Parathyroid adenoma (tissue), 2 donors: Measurements from ENCODE around the gene UACA.

Experiments
- H2AFZ ChIP-seq: fragments of 300-600 bp; sonication (generic); one replicate; pipeline ENCODE4 v1.7.0; 2017; ENCODE audit warnings: antibody characterized with exemption, mild to moderate bottlenecking
- H3K27ac ChIP-seq: fragments of 300-600 bp; sonication (generic); one replicate; pipeline ENCODE4 v1.7.0; 2017
- H3K27me3 ChIP-seq: fragments of 300-600 bp; sonication (generic); one replicate; pipeline ENCODE4 v1.7.0; 2017; ENCODE audit warnings: low read length; ENCODE audit not compliant: control insufficient read depth, insufficient read depth
- H3K36me3 ChIP-seq: fragments of 300-600 bp; sonication (generic); one replicate; pipeline ENCODE4 v1.7.0; 2017; ENCODE audit warnings: low read length; ENCODE audit not compliant: control insufficient read depth, insufficient read depth
- H3K4me1 ChIP-seq: fragments of 300-600 bp; sonication (generic); one replicate; pipeline ENCODE4 v1.7.0; 2017; ENCODE audit warnings: control low read depth
- H3K4me2 ChIP-seq: fragments of 300-600 bp; sonication (generic); one replicate; pipeline ENCODE4 v1.7.0; 2017; ENCODE audit warnings: low read length
- H3K4me3 ChIP-seq: fragments of 300-600 bp; sonication (generic); one replicate; pipeline ENCODE4 v1.7.0; 2017; ENCODE audit warnings: low read depth, low read length
- H3K79me2 ChIP-seq: fragments of 300-600 bp; sonication (generic); one replicate; pipeline ENCODE4 v1.7.0; 2017; ENCODE audit warnings: control low read depth
- H3K9ac ChIP-seq: fragments of 300-600 bp; sonication (generic); one replicate; pipeline ENCODE4 v1.7.0; 2017; ENCODE audit warnings: mild to moderate bottlenecking
- H3K9me3 ChIP-seq: fragments of 300-600 bp; sonication (generic); one replicate; pipeline ENCODE4 v1.7.0; 2017; ENCODE audit warnings: low read length; ENCODE audit not compliant: control insufficient read depth
- CTCF ChIP-seq: fragments of 300-600 bp; sonication (generic); IDR thresholded peaks from one replicate; pipeline ENCODE4 v1.7.0; 2017; ENCODE audit warnings: antibody characterized with exemption, mild to moderate bottlenecking
- donor health status: primary hyperparathyroidism.

The UACA gene

GRCh38 chr15:70802629-70803028, 39.3 kb upstream of the UACA start:
- Histone ChIP-seq H3K4me1 (no peaks in the 10 kb centered on the region), H3K4me3 (no peak overlapping the region), H3K9ac (no peak overlapping the region), H3K9me3 (no peaks in the 10 kb centered on the region), H3K27ac (no peak overlapping the region), H3K27me3 (no peaks in the 10 kb centered on the region), H3K4me2 (no peak overlapping the region), H3K36me3 (no peaks in the 10 kb centered on the region), H2AFZ (no peak overlapping the region), H3K79me2 (no peaks in the 10 kb centered on the region)
- no peak for TF ChIP-seq CTCF

GRCh38 chr15:70801109-70801508, 37.8 kb upstream of the UACA start:
- H3K27ac ChIP-seq = no peak overlapping the region

GRCh38 chr15:70799667-70800450, 36.5 kb upstream of the UACA start:
- Histone ChIP-seq H3K79me2 (no peaks in the 10 kb centered on the region), H3K36me3 (no peaks in the 10 kb centered on the region), H3K27me3 (no peaks in the 10 kb centered on the region), H3K4me1 (no peaks in the 10 kb centered on the region), H3K9me3 (no peaks in the 10 kb centered on the region), H3K27ac (no peak overlapping the region), H3K4me2 (no peak overlapping the region), H3K4me3 (no peak overlapping the region), H2AFZ (no peak overlapping the region), H3K9ac (no peak overlapping the region)
- no peak for TF ChIP-seq CTCF

More at GRCh38 chr15:70801109-70801508, 37.8 kb upstream of the UACA start:
- Histone ChIP-seq H3K4me2 (no peak overlapping the region), H3K36me3 (no peaks in the 10 kb centered on the region), H3K9me3 (no peaks in the 10 kb centered on the region), H2AFZ (no peak overlapping the region), H3K79me2 (no peaks in the 10 kb centered on the region), H3K27me3 (no peaks in the 10 kb centered on the region), H3K4me1 (no peaks in the 10 kb centered on the region), H3K9ac (no peak overlapping the region), H3K4me3 (no peak overlapping the region)
- TF ChIP-seq CTCF = no peak

DNA sequence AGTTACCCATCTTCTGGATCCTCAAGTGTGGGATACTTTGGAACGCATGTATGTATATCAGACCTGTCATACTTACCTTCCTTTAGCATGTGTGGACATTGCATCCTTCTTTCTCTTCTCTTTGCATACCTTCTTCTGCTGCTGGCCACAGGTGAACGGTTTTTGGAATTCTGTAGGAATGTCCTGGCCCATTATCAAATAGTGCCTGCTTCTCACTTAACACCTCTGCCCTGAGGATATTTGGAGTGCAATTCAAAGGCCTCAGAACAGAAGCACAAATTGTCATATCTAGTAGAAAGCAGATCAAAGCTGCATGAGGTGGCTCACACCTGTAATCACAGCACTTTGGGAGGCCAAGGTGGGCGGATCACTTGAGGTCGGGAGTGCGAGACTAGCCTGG, 34.1 kb upstream of the UACA start:
- no peaks in the 10 kb centered on the region for H3K79me2 ChIP-seq
- no peaks in the 10 kb centered on the region for H3K4me1 ChIP-seq
- no peak overlapping the region for H3K4me2 ChIP-seq
- H3K4me3 ChIP-seq = no peak overlapping the region
- H3K9me3 ChIP-seq = no peaks in the 10 kb centered on the region
- H3K9ac ChIP-seq = no peak overlapping the region
- H3K27ac ChIP-seq = no peak overlapping the region
- no peaks in the 10 kb centered on the region for H3K27me3 ChIP-seq
- no peak overlapping the region for H2AFZ ChIP-seq
- H3K36me3 ChIP-seq = no peaks in the 10 kb centered on the region
- no peak for TF ChIP-seq CTCF
